ENCODE measurements around the gene CD68.
A peak's percentile ranks its signal among the peaks of the same experiment; 100 is the strongest.

The CD68 gene

DNA sequence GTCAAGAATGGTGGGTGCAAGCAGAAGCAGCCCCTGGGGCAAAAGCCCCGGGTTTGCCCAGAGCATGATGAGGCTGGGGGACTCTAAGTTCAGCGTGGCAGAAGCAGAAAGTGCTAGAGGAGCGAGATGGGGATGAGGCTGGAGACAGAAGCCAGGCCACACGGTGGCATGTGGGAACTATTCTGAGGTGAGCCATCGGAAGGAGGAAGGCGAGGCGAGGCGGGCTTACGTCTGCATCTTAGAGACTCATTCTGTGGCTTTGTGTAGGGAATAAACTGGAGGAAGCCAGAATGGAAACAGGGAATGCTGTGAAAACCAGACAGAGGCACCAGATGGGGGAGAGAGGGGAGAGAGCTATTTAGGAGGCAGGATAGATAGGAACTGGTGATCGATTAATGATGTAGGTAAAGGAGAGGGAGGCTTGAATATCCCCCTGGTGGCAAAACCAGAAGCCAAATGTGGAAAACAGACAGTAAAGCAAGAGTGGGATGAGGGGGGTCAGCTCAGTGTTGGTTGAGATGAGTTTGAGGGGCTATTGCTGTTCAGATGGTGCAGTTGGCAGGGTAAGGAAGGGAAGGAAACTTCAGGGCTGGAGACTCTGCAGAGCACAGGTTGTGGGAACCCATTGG lies 24.0 kb upstream of the CD68 start:
- DNase-seq (ENCODE audit: low read depth) = no peak
- no peak overlapping the region for H3K4me3 ChIP-seq (replicated peaks; ENCODE audit: low read depth, low read length)
- TF ChIP-seq, protein P1, sequence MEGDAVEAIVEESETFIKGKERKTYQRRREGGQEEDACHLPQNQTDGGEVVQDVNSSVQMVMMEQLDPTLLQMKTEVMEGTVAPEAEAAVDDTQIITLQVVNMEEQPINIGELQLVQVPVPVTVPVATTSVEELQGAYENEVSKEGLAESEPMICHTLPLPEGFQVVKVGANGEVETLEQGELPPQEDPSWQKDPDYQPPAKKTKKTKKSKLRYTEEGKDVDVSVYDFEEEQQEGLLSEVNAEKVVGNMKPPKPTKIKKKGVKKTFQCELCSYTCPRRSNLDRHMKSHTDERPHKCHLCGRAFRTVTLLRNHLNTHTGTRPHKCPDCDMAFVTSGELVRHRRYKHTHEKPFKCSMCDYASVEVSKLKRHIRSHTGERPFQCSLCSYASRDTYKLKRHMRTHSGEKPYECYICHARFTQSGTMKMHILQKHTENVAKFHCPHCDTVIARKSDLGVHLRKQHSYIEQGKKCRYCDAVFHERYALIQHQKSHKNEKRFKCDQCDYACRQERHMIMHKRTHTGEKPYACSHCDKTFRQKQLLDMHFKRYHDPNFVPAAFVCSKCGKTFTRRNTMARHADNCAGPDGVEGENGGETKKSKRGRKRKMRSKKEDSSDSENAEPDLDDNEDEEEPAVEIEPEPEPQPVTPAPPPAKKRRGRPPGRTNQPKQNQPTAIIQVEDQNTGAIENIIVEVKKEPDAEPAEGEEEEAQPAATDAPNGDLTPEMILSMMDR (IDR thresholded peaks at IDR 0.05; ENCODE audit: low read length, missing control alignments) = peak; percentile 14

DNA sequence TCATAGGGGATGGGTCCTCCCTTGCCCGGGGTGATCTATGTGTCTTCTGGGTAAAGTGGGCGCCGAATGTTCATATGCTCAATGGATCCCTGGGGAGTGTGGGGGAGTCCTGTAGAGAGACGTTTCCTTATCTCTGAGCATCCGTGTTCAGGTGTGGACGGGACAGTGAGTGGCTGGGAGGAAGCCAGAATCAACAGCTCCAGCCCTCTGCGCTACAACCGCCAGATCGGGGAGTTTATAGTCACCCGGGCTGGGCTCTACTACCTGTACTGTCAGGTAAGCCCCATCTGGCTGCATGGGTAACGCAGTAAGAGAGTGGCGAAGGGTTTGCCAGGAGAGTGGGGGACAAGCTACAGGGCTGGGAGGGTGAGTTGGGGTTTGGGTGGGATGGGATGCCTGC lies 22.8 kb upstream of the CD68 start:
- TF ChIP-seq, protein P1 (IDR thresholded peaks at IDR 0.05; ENCODE audit: low read length, missing control alignments) = no peak
- DNase-seq (ENCODE audit: low read depth) = no peak
- no peak overlapping the region for H3K4me3 ChIP-seq (replicated peaks; ENCODE audit: low read depth, low read length)

DNA sequence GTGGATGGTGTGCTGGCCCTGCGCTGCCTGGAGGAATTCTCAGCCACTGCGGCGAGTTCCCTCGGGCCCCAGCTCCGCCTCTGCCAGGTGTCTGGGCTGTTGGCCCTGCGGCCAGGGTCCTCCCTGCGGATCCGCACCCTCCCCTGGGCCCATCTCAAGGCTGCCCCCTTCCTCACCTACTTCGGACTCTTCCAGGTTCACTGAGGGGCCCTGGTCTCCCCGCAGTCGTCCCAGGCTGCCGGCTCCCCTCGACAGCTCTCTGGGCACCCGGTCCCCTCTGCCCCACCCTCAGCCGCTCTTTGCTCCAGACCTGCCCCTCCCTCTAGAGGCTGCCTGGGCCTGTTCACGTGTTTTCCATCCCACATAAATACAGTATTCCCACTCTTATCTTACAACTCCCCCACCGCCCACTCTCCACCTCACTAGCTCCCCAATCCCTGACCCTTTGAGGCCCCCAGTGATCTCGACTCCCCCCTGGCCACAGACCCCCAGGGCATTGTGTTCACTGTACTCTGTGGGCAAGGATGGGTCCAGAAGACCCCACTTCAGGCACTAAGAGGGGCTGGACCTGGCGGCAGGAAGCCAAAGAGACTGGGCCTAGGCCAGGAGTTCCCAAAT lies 22.2 kb upstream of the CD68 start:
- TF ChIP-seq, protein P1 (IDR thresholded peaks at IDR 0.05; ENCODE audit: low read length, missing control alignments) = no peak
- no peak for DNase-seq (ENCODE audit: low read depth)
- H3K4me3 ChIP-seq (replicated peaks; ENCODE audit: low read depth, low read length) = no peak overlapping the region

DNA sequence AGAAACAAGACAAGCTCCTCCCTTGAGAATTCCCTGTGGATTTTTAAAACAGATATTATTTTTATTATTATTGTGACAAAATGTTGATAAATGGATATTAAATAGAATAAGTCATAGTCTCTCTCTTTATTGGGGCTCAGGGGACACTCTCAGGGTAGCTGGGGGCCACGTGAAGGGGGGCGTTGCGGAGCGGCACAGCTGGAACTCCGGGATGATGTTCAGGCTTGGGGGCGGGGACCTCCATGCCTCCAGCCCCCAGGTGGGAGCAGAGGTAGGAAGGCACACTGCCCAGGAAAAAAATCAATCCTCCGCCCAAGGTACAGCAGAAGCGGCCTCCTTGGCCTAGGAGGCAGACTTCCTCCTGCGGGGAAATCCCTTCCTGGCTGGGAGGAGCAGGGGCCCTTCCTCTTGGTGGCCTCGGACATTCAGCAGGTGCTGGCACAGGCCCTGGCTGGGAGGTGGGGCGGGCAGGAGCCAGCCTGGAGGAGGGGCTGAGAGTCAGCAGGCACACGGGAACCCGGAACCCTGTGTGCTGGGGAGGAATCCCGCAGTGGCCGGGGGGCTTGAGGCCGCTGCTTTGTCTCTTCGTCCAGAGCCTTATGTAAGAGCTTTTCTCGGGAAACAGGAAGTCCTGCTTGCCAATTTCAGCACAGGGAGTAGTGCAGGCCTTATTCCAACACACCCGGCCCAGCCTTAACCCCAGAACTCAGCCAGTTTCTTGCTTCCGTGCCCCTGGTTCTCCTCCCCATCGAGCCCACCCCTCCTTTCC lies 21.5 kb upstream of the CD68 start:
- H3K4me3 ChIP-seq (replicated peaks; ENCODE audit: low read depth, low read length) = peak overlapping the region; percentile 24
- TF ChIP-seq, protein P1 (IDR thresholded peaks at IDR 0.05; ENCODE audit: low read length, missing control alignments) = no peak
- peak; percentile 93 for DNase-seq (ENCODE audit: low read depth)

DNA sequence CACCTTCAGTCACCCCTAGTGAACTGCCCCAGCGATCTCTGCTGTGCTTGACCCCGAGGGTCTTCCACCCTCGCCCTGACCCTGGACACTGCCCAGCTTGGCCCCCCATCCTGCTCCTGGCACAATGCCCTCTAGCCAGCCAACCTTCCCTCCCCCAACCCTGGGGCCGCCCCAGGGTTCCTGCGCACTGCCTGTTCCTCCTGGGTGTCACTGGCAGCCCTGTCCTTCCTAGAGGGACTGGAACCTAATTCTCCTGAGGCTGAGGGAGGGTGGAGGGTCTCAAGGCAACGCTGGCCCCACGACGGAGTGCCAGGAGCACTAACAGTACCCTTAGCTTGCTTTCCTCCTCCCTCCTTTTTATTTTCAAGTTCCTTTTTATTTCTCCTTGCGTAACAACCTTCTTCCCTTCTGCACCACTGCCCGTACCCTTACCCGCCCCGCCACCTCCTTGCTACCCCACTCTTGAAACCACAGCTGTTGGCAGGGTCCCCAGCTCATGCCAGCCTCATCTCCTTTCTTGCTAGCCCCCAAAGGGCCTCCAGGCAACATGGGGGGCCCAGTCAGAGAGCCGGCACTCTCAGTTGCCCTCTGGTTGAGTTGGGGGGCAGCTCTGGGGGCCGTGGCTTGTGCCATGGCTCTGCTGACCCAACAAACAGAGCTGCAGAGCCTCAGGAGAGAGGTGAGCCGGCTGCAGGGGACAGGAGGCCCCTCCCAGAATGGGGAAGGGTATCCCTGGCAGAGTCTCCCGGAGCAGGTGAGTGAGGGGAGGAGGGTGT lies 20.7 kb upstream of the CD68 start, which contains the start of gene TNFSF13:
Gene TNFSF13, plus strand, starts transcription at position 207 of the 776 bp plus-strand sequence. Its CDS starts 290 bp downstream, at position 497.
- TF ChIP-seq, protein P1 (IDR thresholded peaks at IDR 0.05; ENCODE audit: low read length, missing control alignments) = no peak
- no peak for DNase-seq (ENCODE audit: low read depth)
- peak within 1 kb of the TSS; percentile 24 for H3K4me3 ChIP-seq (replicated peaks; ENCODE audit: low read depth, low read length)

DNA sequence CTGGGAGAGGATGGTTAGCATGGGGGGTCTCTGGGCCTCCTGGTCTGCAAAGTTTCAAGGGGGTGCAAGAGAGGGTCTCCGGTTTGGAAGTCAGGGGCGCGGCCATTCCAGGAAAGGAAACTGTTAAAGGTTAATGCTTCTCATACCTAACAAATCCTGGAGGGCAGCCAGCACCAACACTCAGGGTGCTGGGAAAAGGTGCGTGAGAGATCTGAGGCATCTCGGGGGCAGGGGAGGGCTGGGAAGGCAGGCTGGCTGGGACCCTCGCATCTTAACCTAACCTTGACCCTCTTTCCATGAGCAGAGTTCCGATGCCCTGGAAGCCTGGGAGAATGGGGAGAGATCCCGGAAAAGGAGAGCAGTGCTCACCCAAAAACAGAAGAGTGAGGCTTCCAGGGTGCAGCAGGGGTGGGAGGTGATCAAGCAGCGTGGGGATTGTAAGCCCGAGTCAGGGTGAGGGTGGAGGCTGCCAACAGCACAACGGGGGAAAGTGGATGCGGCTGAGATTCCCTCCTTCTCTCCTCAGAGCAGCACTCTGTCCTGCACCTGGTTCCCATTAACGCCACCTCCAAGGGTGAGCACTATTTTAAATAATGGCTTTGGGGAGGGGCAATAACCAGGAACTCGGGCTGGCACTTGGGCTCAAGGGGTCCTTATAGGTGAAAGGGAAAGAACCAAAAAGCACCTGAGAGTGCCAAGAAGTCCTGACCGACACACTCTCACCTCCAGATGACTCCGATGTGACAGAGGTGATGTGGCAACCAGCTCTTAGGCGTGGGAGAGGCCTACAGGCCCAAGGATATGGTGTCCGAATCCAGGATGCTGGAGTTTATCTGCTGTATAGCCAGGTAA lies 19.9 kb upstream of the CD68 start:
- DNase-seq (ENCODE audit: low read depth) = no peak
- TF ChIP-seq, protein P1 (IDR thresholded peaks at IDR 0.05; ENCODE audit: low read length, missing control alignments) = no peak
- no peak overlapping the region for H3K4me3 ChIP-seq (replicated peaks; ENCODE audit: low read depth, low read length)
